NB4 (cell line): Measurements from ENCODE around the gene GRAMD4.

ENCODE experiments used
- DNase-seq: peaks from one replicate; pipeline ENCODE4 v3.0.0; 2010; ENCODE audit warnings: low read depth
- H3K4me3 ChIP-seq: one replicate; pipeline ENCODE4 v1.5.1; 2011; ENCODE audit warnings: mild to moderate bottlenecking, low read depth, low read length, moderate library complexity
- CTCF ChIP-seq: IDR thresholded peaks from one replicate; pipeline ENCODE4 v1.5.1; 2012; ENCODE audit warnings: low read depth, low read length
- MAX ChIP-seq: IDR thresholded peaks from 2 replicates; pipeline ENCODE4 v1.6.1; 2011; ENCODE audit warnings: low read depth, low read length
- MYC ChIP-seq: IDR thresholded peaks from 2 replicates; pipeline ENCODE4 v1.6.1; 2011; ENCODE audit warnings: low read depth, low read length
- POLR2A ChIP-seq: IDR thresholded peaks from 2 replicates; pipeline ENCODE4 v1.6.1; 2011; ENCODE audit warnings: mild to moderate bottlenecking; ENCODE audit not compliant: insufficient read length; ENCODE audit errors: extremely low read depth

Gene GRAMD4

GRCh38 chr22:46590334-46590733 lies 29.9 kb upstream of the GRAMD4 start:
- no peak for TF ChIP-seq POLR2A
- TF ChIP-seq MAX, result no peak
- no peak overlapping the region for H3K4me3 ChIP-seq
- no peak for DNase-seq

- no peak for TF ChIP-seq MAX
- no peak for TF ChIP-seq CTCF
- no peak for TF ChIP-seq POLR2A
- no peak for TF ChIP-seq MYC
- peak overlapping the region; percentile 63 for H3K4me3 ChIP-seq
- no peak for DNase-seq
These were observed 28.3 kb upstream of the GRAMD4 start for GRCh38 chr22:46591930-46592329.

GRCh38 chr22:46592390-46592872 lies 27.8 kb upstream of the GRAMD4 start:
- H3K4me3 ChIP-seq, result peak overlapping the region; percentile 63
- DNase-seq, result peak; percentile 86
- TF ChIP-seq CTCF (no peak), MAX (peak; percentile 44; the same call in 1 of the 2 replicates), POLR2A (no peak), MYC (0 out of 2 replicates have a peak, but pooled peaks have one; percentile 5)

GRCh38 chr22:46593211-46593681 lies 26.9 kb upstream of the GRAMD4 start:
- DNase-seq, result peak; percentile 96
- peak; percentile 52 for TF ChIP-seq POLR2A
- TF ChIP-seq CTCF, result no peak
- no peak for TF ChIP-seq MAX
- no peak; the same call in 1 of the 2 replicates for TF ChIP-seq MYC
- peak overlapping the region; percentile 63 for H3K4me3 ChIP-seq

GRCh38 chr22:46593996-46594946 lies 25.9 kb upstream of the GRAMD4 start:
- no peak for DNase-seq
- no peak overlapping the region for H3K4me3 ChIP-seq
- TF ChIP-seq MYC (no peak), POLR2A (no peak), MAX (no peak), CTCF (no peak)

- TF ChIP-seq CTCF (no peak), POLR2A (no peak)
- H3K4me3 ChIP-seq, result no peak overlapping the region
- no peak for DNase-seq
These were observed 25.3 kb upstream of the GRAMD4 start for GRCh38 chr22:46594947-46595298.
